ENCODE results near the gene TFRC.
"Not testable (repeated sequence)": the region's sequence is repeated elsewhere in the genome, so short reads cannot be mapped to it uniquely, and the experiment has no call there.

TFRC gene

DNA sequence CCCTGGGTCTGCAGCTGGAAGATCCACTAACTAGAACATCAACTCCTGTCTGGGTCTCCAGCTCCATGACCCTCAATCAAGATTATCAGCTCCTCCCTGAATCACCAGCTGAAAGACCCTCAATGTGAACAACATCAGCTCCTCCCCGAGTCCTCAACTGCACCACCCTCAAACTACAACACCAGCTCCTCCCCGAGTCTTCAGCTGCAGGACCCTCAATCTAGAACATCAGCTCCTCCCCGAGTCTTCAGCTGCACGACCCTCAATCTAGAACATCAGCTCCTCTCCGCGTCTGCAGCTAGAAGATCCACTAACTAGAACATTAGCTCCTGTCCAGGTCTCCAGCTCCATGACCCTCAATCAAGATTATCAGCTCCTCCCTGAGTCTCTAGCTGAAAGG lies 79.2 kb downstream of the TFRC start:
- DNase-seq, result not testable (repeated sequence)

DNA sequence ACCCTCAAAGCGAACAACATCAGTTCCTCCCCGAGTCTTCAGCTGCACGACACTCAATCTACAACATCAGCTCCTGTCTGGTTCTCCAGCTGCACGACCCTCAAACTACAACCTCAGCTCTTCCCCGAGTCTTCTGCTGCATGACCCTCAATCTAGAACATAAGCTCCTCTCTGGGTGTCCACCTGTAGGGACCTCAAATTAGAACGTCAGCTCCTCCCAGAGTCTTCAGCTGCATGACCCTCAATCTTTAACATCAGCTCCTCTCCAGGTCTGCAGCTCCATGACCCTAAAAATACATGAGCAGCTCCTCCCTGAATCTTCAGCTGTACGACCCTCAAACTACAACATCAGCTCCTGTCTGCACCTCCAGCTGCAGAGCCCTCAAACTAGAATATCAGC lies 80.7 kb downstream of the TFRC start:
- DNase-seq, result not testable (repeated sequence)

DNA sequence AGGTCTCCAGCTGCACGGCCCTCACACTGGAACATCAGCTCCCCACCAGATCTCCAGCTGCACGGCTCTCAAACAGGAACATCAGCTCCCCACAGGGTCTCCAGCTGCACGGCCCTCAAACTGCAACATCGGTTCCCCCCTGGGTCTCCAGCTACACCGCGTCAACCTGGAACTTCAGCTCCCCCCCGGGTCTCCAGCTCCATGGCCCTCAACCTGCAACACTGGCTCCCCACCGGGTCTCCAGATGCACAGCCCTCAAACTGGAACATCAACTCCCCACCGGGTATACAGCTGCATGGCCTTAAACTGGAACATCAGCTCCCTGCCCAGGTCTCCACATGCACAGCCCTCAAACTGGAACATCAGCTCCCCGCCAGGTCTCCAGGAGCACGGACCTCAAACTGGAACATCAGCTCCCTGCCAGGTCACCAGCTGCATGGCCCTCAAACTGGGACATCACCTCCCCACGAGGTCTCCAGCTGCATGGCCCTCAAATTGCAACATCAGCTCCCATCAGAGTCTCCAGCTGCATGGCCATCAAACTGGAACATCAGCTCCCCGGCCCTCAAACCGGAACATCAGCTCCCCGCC lies 81.4 kb downstream of the TFRC start:
- DNase-seq, result not testable (repeated sequence)

DNA sequence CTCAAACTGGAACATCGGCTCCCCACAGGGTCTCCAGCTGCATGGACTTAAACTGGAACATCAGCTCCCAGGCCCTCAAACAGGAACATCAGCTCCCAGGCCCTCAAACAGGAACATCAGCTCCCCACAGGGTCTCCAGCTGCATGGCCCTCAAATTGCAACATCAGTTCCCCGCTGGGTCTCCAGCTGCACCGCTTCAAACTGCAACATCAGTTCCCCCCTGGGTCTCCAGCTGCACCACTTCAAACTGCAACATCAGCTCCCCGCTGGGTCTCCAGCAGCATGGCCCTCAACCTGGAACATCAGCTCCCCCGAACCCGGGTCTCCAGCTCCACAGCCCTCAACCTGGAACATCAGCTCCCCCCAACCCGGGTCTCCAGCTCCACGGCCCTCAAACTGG lies 82.0 kb downstream of the TFRC start:
- no peak for DNase-seq
